Spleen (tissue), 11 donors: ENCODE data around the gene SOX14. TPM values are rescaled to one million over a fixed set of nuclear protein-coding genes. Genes with fewer than 3 reads are reported as not detected.

Experiments
- DNase-seq: peaks from one replicate; pipeline ENCODE4 v3.0.0-alpha.2; 2020
- H3K27ac ChIP-seq, 8 donors: fragments of 200-600 bp; sonication (generic) in 7 of 8; 1 replicate in 4 of 8; 2 replicates in 4 of 8; pipeline versions ENCODE4 v1.5.0 to v1.8.0; 2016 to 2021; ENCODE audit warnings: inconsistent platforms in 4 of 8, mild to moderate bottlenecking in 4 of 8, moderate library complexity in 1 of 8
- H3K27me3 ChIP-seq, 7 donors: fragments of 200-600 bp; sonication (generic) in 6 of 7; replicated peaks in 1 of 7; 1 replicate in 4 of 7; 2 replicates in 3 of 7; pipeline versions ENCODE4 v1.5.0 to v1.8.0; 2016 to 2021; ENCODE audit warnings: inconsistent platforms in 3 of 7, mild to moderate bottlenecking in 1 of 7
- H3K36me3 ChIP-seq, 6 donors: fragments of 200-600 bp; sonication (generic) in 5 of 6; 1 replicate in 4 of 6; 2 replicates in 2 of 6; pipeline versions ENCODE4 v1.5.0 to v1.8.0; 2016 to 2021; ENCODE audit warnings: inconsistent platforms in 2 of 6
- H3K4me1 ChIP-seq, 6 donors: fragments of 200-600 bp; sonication (generic) in 5 of 6; 1 replicate in 3 of 6; 2 replicates in 3 of 6; pipeline versions ENCODE4 v1.5.0 to v1.8.0; 2016 to 2021; ENCODE audit warnings: inconsistent platforms in 3 of 6
- H3K4me3 ChIP-seq, 8 donors: fragments of 200-600 bp; sonication (generic) in 7 of 8; 1 replicate in 4 of 8; 2 replicates in 4 of 8; pipeline versions ENCODE4 v1.5.0 to v1.8.0; 2016 to 2021; ENCODE audit warnings: inconsistent platforms in 4 of 8, mild to moderate bottlenecking in 4 of 8, moderate library complexity in 2 of 8
- H3K9me3 ChIP-seq, 8 donors: fragments of 200-600 bp; sonication (generic) in 7 of 8; 1 replicate in 4 of 8; 2 replicates in 4 of 8; pipeline versions ENCODE4 v1.5.0 to v1.8.0; 2016 to 2021; ENCODE audit warnings: inconsistent platforms in 4 of 8
- CTCF ChIP-seq, 11 experiments: fragments of 200-600 bp in 7 of 11; fragments of 450-650 bp in 4 of 11; sonication (generic) in 4 of 11; IDR thresholded peaks in 8 of 11; conservative IDR thresholded peaks in 3 of 11; 1 replicate in 7 of 11; 2 replicates in 4 of 11; pipeline versions ENCODE4 v1.4.0 to v1.8.0; 2016 to 2021; ENCODE audit warnings: antibody characterized with exemption in 11 of 11, inconsistent platforms in 4 of 11, mild to moderate bottlenecking in 1 of 11
- POLR2A ChIP-seq, 3 donors: fragments of 450-650 bp; IDR thresholded peaks; one replicate each; pipeline ENCODE4 v1.5.1; 2017; ENCODE audit warnings: antibody characterized with exemption in 3 of 3, mild to moderate bottlenecking in 1 of 3
- POLR2AphosphoS5 ChIP-seq, 3 donors: sonication (generic); formaldehyde crosslinking; IDR thresholded peaks; one replicate each; pipeline ENCODE4 v1.5.1; 2017; ENCODE audit warnings: antibody characterized with exemption in 3 of 3
- WGBS, 5 donors: extraction: QIAGEN DNeasy Blood & Tissue Kit in 3 of 5; methylation state at CpG; one replicate each; pipeline versions ENCODE4 v1.1.5 to v1.1.7; 2013 to 2018; 5-methylcytosine and 5-hydroxymethylcytosine counted together
- intact Hi-C: fragments of 100-400 bp; cut with DNase I; formaldehyde crosslinking; loops from one replicate; pipeline ENCODE4 v1.15.0; 2023; ENCODE audit warnings: low total_unique reads
- polyA plus RNA-seq, 3 donors: library from polyadenylated mRNA; stranded (reverse); fragments of 200-250 nt; gene quantifications; one replicate each; pipeline ENCODE4 v1.2.1, GENCODE V29; 2013
- total RNA-seq, 7 donors: library from RNA; depleted of rRNA in 3 of 7; stranded (reverse); fragments of >200 nt in 3 of 7; fragmentation: NEBNext Ultra II Directional in 4 of 7; extraction: Animal tissue kit (Norgen Biotek cat#: 25700) in 4 of 7; gene quantifications; one replicate each; pipeline versions ENCODE4 v1.1.0 to v1.2.1, GENCODE V29; 2016 to 2021
- donor health status: healthy with polysubstance abuse.
- donor health status: DM: no; HTN: no; CAD: no; lungs with moderate emphysema.
- donor health status: DM: no; HTN: no; CAD: no.
- donor health status: Bipolar disorder and iron deficiency.
- donor health status: healthy.
- donor health status: DM: no; HTN: no; CAD: no.
- donor health status: DM: yes; HTN: yes; CAD: no.

SOX14 gene
- total and polyA plus RNA-seq, 10 donors = not detected

- no peak for DNase-seq
- TF ChIP-seq POLR2AphosphoS5 (IDR thresholded peaks at IDR 0.05) (no peak), POLR2A (IDR thresholded peaks at IDR 0.05) (no peak), CTCF (IDR thresholded peaks at IDR 0.05 in 8 of 11, conservative IDR thresholded peaks at IDR 0.05 in 3 of 11) (no peak)
- Histone ChIP-seq H3K27ac (no peak overlapping the region), H3K4me1 (no peaks in the 10 kb centered on the region), H3K9me3 (peaks cover 0 to 49% (median 41%) of the 10 kb centered on the region in 8 donors), H3K4me3 (no peak overlapping the region), H3K36me3 (no peaks in the 10 kb centered on the region), H3K27me3 (peaks cover 0 to 4% (median 0%) of the 10 kb centered on the region in 7 donors)
- intact Hi-C loops = no loop called here
Observed at GRCh38 chr3:137738710-137739109, 25.4 kb upstream of the SOX14 start.

GRCh38 chr3:137743608-137744007, 20.5 kb upstream of the SOX14 start:
- intact Hi-C loops = no loop called here
- 77 to 88% (median 82%) methylated on average over 2 of the region's 2 CpGs for WGBS, 5 donors
- no peak for TF ChIP-seq POLR2AphosphoS5 (IDR thresholded peaks at IDR 0.05)
- no peak for TF ChIP-seq CTCF (IDR thresholded peaks at IDR 0.05 in 8 of 11, conservative IDR thresholded peaks at IDR 0.05 in 3 of 11)
- no peak for TF ChIP-seq POLR2A (IDR thresholded peaks at IDR 0.05)

GRCh38 chr3:137746808-137747207, 17.3 kb upstream of the SOX14 start:
- Histone ChIP-seq H3K4me1 (no peaks in the 10 kb centered on the region), H3K9me3 (no peaks in the 10 kb centered on the region), H3K4me3 (no peak overlapping the region), H3K27me3 (peaks cover 0 to 12% (median 0%) of the 10 kb centered on the region in 7 donors), H3K36me3 (no peaks in the 10 kb centered on the region), H3K27ac (no peak overlapping the region)
- no peak for DNase-seq
- intact Hi-C loops = no loop called here
- TF ChIP-seq POLR2A (IDR thresholded peaks at IDR 0.05) (no peak), POLR2AphosphoS5 (IDR thresholded peaks at IDR 0.05) (no peak), CTCF (IDR thresholded peaks at IDR 0.05 in 8 of 11, conservative IDR thresholded peaks at IDR 0.05 in 3 of 11) (no peak)
- WGBS, 5 donors = 15 to 28% (median 20%) methylated on average over 3 of the region's 3 CpGs

More at GRCh38 chr3:137743608-137744007, 20.5 kb upstream of the SOX14 start:
- Histone ChIP-seq H3K4me3 (no peak overlapping the region), H3K27me3 (peaks cover 0 to 4% (median 0%) of the 10 kb centered on the region in 7 donors), H3K9me3 (peaks cover 0 to 3% (median under 1%) of the 10 kb centered on the region in 8 donors), H3K4me1 (no peaks in the 10 kb centered on the region), H3K27ac (no peak overlapping the region), H3K36me3 (no peaks in the 10 kb centered on the region)
- DNase-seq = no peak

DNA sequence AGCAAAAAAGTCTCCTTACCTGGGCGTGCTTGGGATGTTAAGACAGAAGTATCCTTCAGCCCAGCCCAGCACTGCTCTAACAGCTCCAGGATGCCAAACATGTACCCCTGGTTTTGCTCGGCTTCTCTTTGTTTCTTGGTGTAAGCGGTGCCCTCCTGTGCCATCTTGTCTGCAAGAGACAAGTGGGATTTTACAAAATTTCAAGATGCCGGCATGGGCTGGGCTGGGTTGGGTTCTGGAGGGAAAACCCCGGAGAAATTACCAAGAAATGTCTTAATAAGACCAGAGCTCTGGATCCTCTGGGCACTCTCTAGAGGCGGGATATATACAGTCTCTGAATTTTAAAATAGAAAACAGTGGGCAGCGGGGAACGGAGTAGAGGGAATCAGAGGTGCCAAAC, 4.6 kb upstream of the SOX14 start:
- Histone ChIP-seq H3K27ac (no peak overlapping the region), H3K36me3 (no peaks in the 10 kb centered on the region), H3K9me3 (peaks cover 0 to 23% (median 14%) of the 10 kb centered on the region in 8 donors), H3K27me3 (peaks cover 4 to 71% (median 47%) of the 10 kb centered on the region in 7 donors), H3K4me3 (no peak overlapping the region), H3K4me1 (peaks cover 0 to 17% (median 5%) of the 10 kb centered on the region in 6 donors)
- DNase-seq = no peak
- TF ChIP-seq CTCF (IDR thresholded peaks at IDR 0.05 in 8 of 11, conservative IDR thresholded peaks at IDR 0.05 in 3 of 11) = no peak
- intact Hi-C loops = no loop called here
- WGBS, 5 donors = 25 to 38% (median 26%) methylated on average over 8 of the region's 8 CpGs
